SJSA1 (cell line): Measurements from ENCODE around the gene KRT1. TPM values are rescaled to one million over a fixed set of nuclear protein-coding genes. Genes with fewer than 3 reads are reported as not detected.

Source experiments
- DNase-seq, 2 experiments: peaks; one replicate each; pipeline ENCODE4 v3.0.0-alpha.2; 2015 to 2020; ENCODE audit warnings: low spot score in 2 of 2, low read depth in 1 of 2
- H3K27ac ChIP-seq: fragments of 250-450 bp; sonication (Bioruptor Pico); 2 replicates; pipeline ENCODE4 v1.5.1; 2020; ENCODE audit warnings: mild to moderate bottlenecking, moderate library complexity
- H3K27me3 ChIP-seq: fragments of 250-450 bp; sonication (Bioruptor Pico); replicated peaks from 2 replicates; pipeline ENCODE4 v1.5.1; 2020; ENCODE audit warnings: mild to moderate bottlenecking, moderate library complexity
- H3K36me3 ChIP-seq: fragments of 250-450 bp; sonication (Bioruptor Pico); 2 replicates; pipeline ENCODE4 v1.5.1; 2020; ENCODE audit warnings: mild to moderate bottlenecking
- H3K4me1 ChIP-seq: fragments of 250-450 bp; sonication (Bioruptor Pico); replicated peaks from 2 replicates; pipeline ENCODE4 v1.6.1; 2021; ENCODE audit warnings: mild to moderate bottlenecking
- H3K4me3 ChIP-seq: fragments of 250-450 bp; sonication (Bioruptor Pico); 2 replicates; pipeline ENCODE4 v1.5.1; 2020; ENCODE audit warnings: mild to moderate bottlenecking
- H3K9me3 ChIP-seq: fragments of 250-450 bp; sonication (Bioruptor Pico); replicated peaks from 2 replicates; pipeline ENCODE4 v1.5.1; 2020; ENCODE audit warnings: mild to moderate bottlenecking
- total RNA-seq: library from RNA; depleted of rRNA; stranded (reverse); fragments of >200 nt; shearing (Covaris generic); gene quantifications from 2 replicates; pipeline ENCODE4 v1.2.3, GENCODE V29; 2014

The KRT1 gene
- total RNA-seq, 1 experiment from 2014 or later, result 1.00 TPM

- no peak overlapping the region for H3K27ac ChIP-seq
- H3K4me3 ChIP-seq, result no peak overlapping the region
- H3K4me1 ChIP-seq, result no peaks in the 10 kb centered on the region
- no peaks in the 10 kb centered on the region for H3K36me3 ChIP-seq
- H3K27me3 ChIP-seq, result peaks cover 49% of the 10 kb centered on the region
- H3K9me3 ChIP-seq, result no peaks in the 10 kb centered on the region
- DNase-seq, result peak in 1 of 2 experiments; percentile 30
Observed at GRCh38 chr12:52643233-52644077, 36.8 kb downstream of the KRT1 start.

- peak in 1 of 2 experiments; percentile 2 for DNase-seq
- no peak overlapping the region for H3K27ac ChIP-seq
- no peak overlapping the region for H3K4me3 ChIP-seq
- H3K27me3 ChIP-seq, result peaks cover 46% of the 10 kb centered on the region
- H3K36me3 ChIP-seq, result no peaks in the 10 kb centered on the region
- H3K4me1 ChIP-seq, result no peaks in the 10 kb centered on the region
- H3K9me3 ChIP-seq, result no peaks in the 10 kb centered on the region
Observed at GRCh38 chr12:52641468-52641867, 38.7 kb downstream of the KRT1 start.

- peak in 1 of 2 experiments; percentile 25 for DNase-seq
- no peak overlapping the region for H3K4me3 ChIP-seq
- no peaks in the 10 kb centered on the region for H3K36me3 ChIP-seq
- H3K27ac ChIP-seq, result no peak overlapping the region
- H3K27me3 ChIP-seq, result peaks cover 33% of the 10 kb centered on the region
- H3K9me3 ChIP-seq, result no peaks in the 10 kb centered on the region
- no peaks in the 10 kb centered on the region for H3K4me1 ChIP-seq
Observed at GRCh38 chr12:52637299-52637698, 42.9 kb downstream of the KRT1 start.

- Histone ChIP-seq H3K27me3 (peaks cover 34% of the 10 kb centered on the region), H3K9me3 (no peaks in the 10 kb centered on the region), H3K27ac (no peak overlapping the region), H3K4me1 (no peaks in the 10 kb centered on the region), H3K36me3 (no peaks in the 10 kb centered on the region), H3K4me3 (no peak overlapping the region)
- peak in 1 of 2 experiments; percentile 14 for DNase-seq
Observed at GRCh38 chr12:52636592-52637258, 43.5 kb downstream of the KRT1 start.

GRCh38 chr12:52636189-52636588 is 44.0 kb downstream of the KRT1 start:
- Histone ChIP-seq H3K4me1 (no peaks in the 10 kb centered on the region), H3K27ac (no peak overlapping the region), H3K9me3 (no peaks in the 10 kb centered on the region), H3K36me3 (no peaks in the 10 kb centered on the region), H3K4me3 (no peak overlapping the region), H3K27me3 (peaks cover 35% of the 10 kb centered on the region)
- DNase-seq, result peak in 1 of 2 experiments; percentile 25

GRCh38 chr12:52634266-52635056 is 45.7 kb downstream of the KRT1 start:
- peaks cover 23% of the 10 kb centered on the region for H3K27me3 ChIP-seq
- no peak overlapping the region for H3K27ac ChIP-seq
- no peaks in the 10 kb centered on the region for H3K4me1 ChIP-seq

GRCh38 chr12:52633383-52633782 is 46.8 kb downstream of the KRT1 start:
- H3K9me3 ChIP-seq, result no peaks in the 10 kb centered on the region
- H3K27me3 ChIP-seq, result peaks cover 16% of the 10 kb centered on the region
- no peak overlapping the region for H3K4me3 ChIP-seq
- no peak overlapping the region for H3K27ac ChIP-seq
- DNase-seq, result peak in 1 of 2 experiments; percentile 11
- H3K4me1 ChIP-seq, result no peaks in the 10 kb centered on the region
- H3K36me3 ChIP-seq, result no peaks in the 10 kb centered on the region

More at GRCh38 chr12:52634266-52635056, 45.7 kb downstream of the KRT1 start:
- no peak overlapping the region for H3K4me3 ChIP-seq
- no peaks in the 10 kb centered on the region for H3K36me3 ChIP-seq
- DNase-seq, result peak in 1 of 2 experiments; percentile 36
- H3K9me3 ChIP-seq, result no peaks in the 10 kb centered on the region

GRCh38 chr12:52632656-52633055 is 47.6 kb downstream of the KRT1 start:
- Histone ChIP-seq H3K4me3 (no peak overlapping the region), H3K36me3 (no peaks in the 10 kb centered on the region), H3K27me3 (peaks cover 16% of the 10 kb centered on the region), H3K4me1 (no peaks in the 10 kb centered on the region), H3K27ac (no peak overlapping the region), H3K9me3 (no peaks in the 10 kb centered on the region)
- no peak for DNase-seq

GRCh38 chr12:52631676-52632459 is 48.3 kb downstream of the KRT1 start:
- peaks cover 16% of the 10 kb centered on the region for H3K27me3 ChIP-seq
- no peak overlapping the region for H3K27ac ChIP-seq

GRCh38 chr12:52631264-52631663 is 48.9 kb downstream of the KRT1 start:
- Histone ChIP-seq H3K27me3 (peaks cover 14% of the 10 kb centered on the region), H3K4me1 (no peaks in the 10 kb centered on the region), H3K9me3 (no peaks in the 10 kb centered on the region), H3K27ac (no peak overlapping the region), H3K36me3 (no peaks in the 10 kb centered on the region), H3K4me3 (no peak overlapping the region)
- peak in 1 of 2 experiments; percentile 18 for DNase-seq

More at GRCh38 chr12:52631676-52632459, 48.3 kb downstream of the KRT1 start:
- Histone ChIP-seq H3K4me1 (no peaks in the 10 kb centered on the region), H3K4me3 (no peak overlapping the region), H3K36me3 (no peaks in the 10 kb centered on the region), H3K9me3 (no peaks in the 10 kb centered on the region)
- peak in 1 of 2 experiments; percentile 25 for DNase-seq

GRCh38 chr12:52630599-52631200 is 49.5 kb downstream of the KRT1 start:
- no peaks in the 10 kb centered on the region for H3K36me3 ChIP-seq
- H3K27me3 ChIP-seq, result peaks cover 14% of the 10 kb centered on the region
- no peak overlapping the region for H3K27ac ChIP-seq
- H3K4me1 ChIP-seq, result no peaks in the 10 kb centered on the region
- no peaks in the 10 kb centered on the region for H3K9me3 ChIP-seq
- DNase-seq, result peak in 1 of 2 experiments; percentile 5
- H3K4me3 ChIP-seq, result no peak overlapping the region

- no peaks in the 10 kb centered on the region for H3K9me3 ChIP-seq
- H3K27ac ChIP-seq, result no peak overlapping the region
- H3K36me3 ChIP-seq, result no peaks in the 10 kb centered on the region
- H3K27me3 ChIP-seq, result peaks cover 9% of the 10 kb centered on the region; the same call in 1 of the 2 replicates
- no peaks in the 10 kb centered on the region for H3K4me1 ChIP-seq
- DNase-seq, result peak in 1 of 2 experiments; percentile 14
- H3K4me3 ChIP-seq, result no peak overlapping the region
Observed at GRCh38 chr12:52630008-52630500, 50.2 kb downstream of the KRT1 start.
